Stimulated activated CD4-positive, alpha-beta T cell treated with anti-CD3 and anti-CD28 coated beads, Interleukin-1b, Interleukin-23, amount 100 ng/mL, for 4 hours (primary cell): ENCODE results near the gene TMEM236.

Experiments used
- DNase-seq, 2 donors: peaks; one replicate each; pipeline ENCODE4 v3.0.0-alpha.2; 2020; ENCODE audit warnings: low read depth in 2 of 2

Gene TMEM236

GRCh38 chr10:17740668-17741067 lies 11.3 kb upstream of the TMEM236 start:
- no peak for DNase-seq

GRCh38 chr10:17742918-17743317 lies 9.1 kb upstream of the TMEM236 start:
- DNase-seq, result peak; percentile 59 to 64

- no peak for DNase-seq
Observed at GRCh38 chr10:17743437-17743836, 8.6 kb upstream of the TMEM236 start.

GRCh38 chr10:17744341-17744861 lies 7.6 kb upstream of the TMEM236 start:
- no peak for DNase-seq

GRCh38 chr10:17747883-17748550 lies 4.0 kb upstream of the TMEM236 start:
- DNase-seq, result no peak

- DNase-seq, result no peak
Observed at GRCh38 chr10:17749890-17750289, 2.1 kb upstream of the TMEM236 start.

- no peak for DNase-seq
Observed at GRCh38 chr10:17756557-17757217, 4.7 kb downstream of the TMEM236 start.

GRCh38 chr10:17758200-17758599 lies 6.2 kb downstream of the TMEM236 start:
- no peak for DNase-seq

- no peak for DNase-seq
Observed at GRCh38 chr10:17758896-17759295, 6.9 kb downstream of the TMEM236 start.

- DNase-seq, result no peak
Observed at GRCh38 chr10:17764142-17764541, 12.1 kb downstream of the TMEM236 start.

GRCh38 chr10:17765602-17766001 lies 13.6 kb downstream of the TMEM236 start:
- DNase-seq, result no peak

GRCh38 chr10:17766731-17767130 lies 14.7 kb downstream of the TMEM236 start:
- DNase-seq, result no peak

GRCh38 chr10:17768496-17768895 lies 16.5 kb downstream of the TMEM236 start:
- DNase-seq, result no peak

GRCh38 chr10:17768957-17769356 lies 17.0 kb downstream of the TMEM236 start:
- DNase-seq, result no peak

- no peak for DNase-seq
Observed at GRCh38 chr10:17771017-17771416, 19.0 kb downstream of the TMEM236 start.

- DNase-seq, result no peak
Observed at GRCh38 chr10:17779784-17780183, 27.8 kb downstream of the TMEM236 start.

- DNase-seq, result no peak
Observed at GRCh38 chr10:17780727-17781126, 28.7 kb downstream of the TMEM236 start.

GRCh38 chr10:17781856-17782255 lies 29.9 kb downstream of the TMEM236 start:
- DNase-seq, result no peak

GRCh38 chr10:17782921-17783665 lies 31.1 kb downstream of the TMEM236 start:
- DNase-seq, result no peak

- DNase-seq, result no peak
Observed at GRCh38 chr10:17783751-17784150, 31.8 kb downstream of the TMEM236 start.

GRCh38 chr10:17784688-17785087 lies 32.7 kb downstream of the TMEM236 start:
- no peak for DNase-seq

- DNase-seq, result no peak
Observed at GRCh38 chr10:17785276-17785930, 33.4 kb downstream of the TMEM236 start.
